Esophagus squamous epithelium (tissue), 5 donors: Measurements from ENCODE around the gene NDRG2. TPM values are rescaled to one million over a fixed set of nuclear protein-coding genes. Genes with fewer than 3 reads are reported as not detected.

Source experiments
- DNase-seq: peaks from one replicate; lab custom pipeline; 2025; lab: John Stamatoyannopoulos, UW
- H3K27ac ChIP-seq, 4 donors: fragments of 200-600 bp; sonication (generic); one replicate each; pipeline ENCODE4 v1.5.1; 2016 to 2019; ENCODE audit warnings: mild to moderate bottlenecking in 1 of 4
- H3K27me3 ChIP-seq, 4 donors: fragments of 200-600 bp; sonication (generic); 1 replicate in 3 of 4; 2 replicates in 1 of 4; pipeline versions ENCODE4 v1.5.1 to v1.6.0; 2017 to 2021; ENCODE audit warnings: antibody characterized with exemption in 1 of 4
- H3K36me3 ChIP-seq, 3 donors: fragments of 200-600 bp; sonication (generic); one replicate each; pipeline ENCODE4 v1.5.1; 2016 to 2019
- H3K4me1 ChIP-seq, 3 donors: fragments of 200-600 bp; sonication (generic); one replicate each; pipeline ENCODE4 v1.5.1; 2017 to 2019
- H3K4me3 ChIP-seq, 4 donors: fragments of 200-600 bp; sonication (generic); 1 replicate in 3 of 4; 2 replicates in 1 of 4; pipeline ENCODE4 v1.5.1; 2016 to 2019; ENCODE audit warnings: mild to moderate bottlenecking in 2 of 4, moderate library complexity in 1 of 4
- H3K9me3 ChIP-seq, 3 donors: fragments of 200-600 bp; sonication (generic); one replicate each; pipeline ENCODE4 v1.5.1; 2016 to 2019
- POLR2A ChIP-seq, 4 donors: fragments of 450-650 bp; IDR thresholded peaks; one replicate each; pipeline ENCODE4 v1.6.1; 2017; ENCODE audit warnings: antibody characterized with exemption in 4 of 4, mild to moderate bottlenecking in 4 of 4, moderate library complexity in 3 of 4
- WGBS, 2 donors: methylation state at CpG; one replicate each; pipeline ENCODE4 v1.1.5; 2018; 5-methylcytosine and 5-hydroxymethylcytosine counted together
- intact Hi-C: fragments of 100-400 bp; cut with DNase I; formaldehyde crosslinking; loops from one replicate; pipeline ENCODE4 v1.15.0; 2022
- total RNA-seq, 4 donors: library from RNA; depleted of rRNA; stranded (reverse); fragments of >200 nt; gene quantifications; one replicate each; pipeline ENCODE4 v1.1.0, GENCODE V29; 2016
- TF ChIP-seq, protein P1 (sequence below), 6 experiments: fragments of 450-650 bp in 4 of 6; fragments of 200-600 bp in 2 of 6; sonication (generic) in 2 of 6; IDR thresholded peaks; one replicate each; pipeline ENCODE4 v1.5.1; 2016 to 2019; ENCODE audit warnings: antibody characterized with exemption in 6 of 6, mild to moderate bottlenecking in 4 of 6, moderate library complexity in 4 of 6
- donor health status: DM: yes; HTN: yes; CAD: no.

NDRG2 gene
- total RNA-seq, 4 donors from 2014 or later = 96.3 to 209 (median 142) TPM

- TF ChIP-seq, protein P1, sequence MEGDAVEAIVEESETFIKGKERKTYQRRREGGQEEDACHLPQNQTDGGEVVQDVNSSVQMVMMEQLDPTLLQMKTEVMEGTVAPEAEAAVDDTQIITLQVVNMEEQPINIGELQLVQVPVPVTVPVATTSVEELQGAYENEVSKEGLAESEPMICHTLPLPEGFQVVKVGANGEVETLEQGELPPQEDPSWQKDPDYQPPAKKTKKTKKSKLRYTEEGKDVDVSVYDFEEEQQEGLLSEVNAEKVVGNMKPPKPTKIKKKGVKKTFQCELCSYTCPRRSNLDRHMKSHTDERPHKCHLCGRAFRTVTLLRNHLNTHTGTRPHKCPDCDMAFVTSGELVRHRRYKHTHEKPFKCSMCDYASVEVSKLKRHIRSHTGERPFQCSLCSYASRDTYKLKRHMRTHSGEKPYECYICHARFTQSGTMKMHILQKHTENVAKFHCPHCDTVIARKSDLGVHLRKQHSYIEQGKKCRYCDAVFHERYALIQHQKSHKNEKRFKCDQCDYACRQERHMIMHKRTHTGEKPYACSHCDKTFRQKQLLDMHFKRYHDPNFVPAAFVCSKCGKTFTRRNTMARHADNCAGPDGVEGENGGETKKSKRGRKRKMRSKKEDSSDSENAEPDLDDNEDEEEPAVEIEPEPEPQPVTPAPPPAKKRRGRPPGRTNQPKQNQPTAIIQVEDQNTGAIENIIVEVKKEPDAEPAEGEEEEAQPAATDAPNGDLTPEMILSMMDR (IDR thresholded peaks at IDR 0.05) = no peak
- TF ChIP-seq POLR2A (IDR thresholded peaks at IDR 0.05) = no peak
- Histone ChIP-seq H3K27ac (no peak overlapping the region), H3K36me3 (no peaks in the 10 kb centered on the region), H3K4me1 (no peaks in the 10 kb centered on the region), H3K27me3 (no peaks in the 10 kb centered on the region), H3K9me3 (no peaks in the 10 kb centered on the region), H3K4me3 (no peak overlapping the region)
- intact Hi-C loops = no loop called here
- WGBS, 2 donors = 85 to 89% methylated on average over 14 to 20 of the region's 20 CpGs
- no peak for DNase-seq
These were observed 28.6 kb upstream of the NDRG2 start for GRCh38 chr14:21053184-21054122.

GRCh38 chr14:21050597-21050996 lies 25.7 kb upstream of the NDRG2 start:
- TF ChIP-seq, protein P1 (IDR thresholded peaks at IDR 0.05) = no peak
- no peak for TF ChIP-seq POLR2A (IDR thresholded peaks at IDR 0.05)
- H3K27ac ChIP-seq = no peak overlapping the region
- no peaks in the 10 kb centered on the region for H3K36me3 ChIP-seq
- intact Hi-C loops = no loop called here
- 69 to 73% methylated on average over 3 of the region's 3 CpGs for WGBS, 2 donors
- H3K9me3 ChIP-seq = no peaks in the 10 kb centered on the region
- H3K4me1 ChIP-seq = no peaks in the 10 kb centered on the region
- no peaks in the 10 kb centered on the region for H3K27me3 ChIP-seq
- no peak overlapping the region for H3K4me3 ChIP-seq
- DNase-seq = no peak

GRCh38 chr14:21049271-21049673 lies 24.4 kb upstream of the NDRG2 start:
- intact Hi-C loops = no loop called here
- no peak for DNase-seq
- Histone ChIP-seq H3K27ac (no peak overlapping the region), H3K27me3 (no peaks in the 10 kb centered on the region), H3K36me3 (no peaks in the 10 kb centered on the region), H3K4me1 (peaks cover 0 to 4% (median 0%) of the 10 kb centered on the region in 3 donors), H3K9me3 (no peaks in the 10 kb centered on the region), H3K4me3 (no peak overlapping the region)
- TF ChIP-seq POLR2A (IDR thresholded peaks at IDR 0.05) = no peak
- TF ChIP-seq, protein P1 (IDR thresholded peaks at IDR 0.05) = no peak
- WGBS, 2 donors = 64 to 65% methylated on average over 3 of the region's 3 CpGs

GRCh38 chr14:21048638-21049037 lies 23.8 kb upstream of the NDRG2 start:
- H3K4me1 ChIP-seq = peaks cover 0 to 10% (median 3%) of the 10 kb centered on the region in 3 donors
- H3K36me3 ChIP-seq = no peaks in the 10 kb centered on the region
- no peak for DNase-seq
- no peak overlapping the region for H3K27ac ChIP-seq
- H3K4me3 ChIP-seq = no peak overlapping the region
- WGBS, 2 donors = 65 to 77% methylated on average over 2 of the region's 2 CpGs
- no peaks in the 10 kb centered on the region for H3K9me3 ChIP-seq
- no peaks in the 10 kb centered on the region for H3K27me3 ChIP-seq
- intact Hi-C loops = no loop called here
- no peak for TF ChIP-seq POLR2A (IDR thresholded peaks at IDR 0.05)
- TF ChIP-seq, protein P1 (IDR thresholded peaks at IDR 0.05) = no peak

- intact Hi-C loops = no loop called here
- no peaks in the 10 kb centered on the region for H3K36me3 ChIP-seq
- TF ChIP-seq, protein P1 (IDR thresholded peaks at IDR 0.05) = no peak
- no peak for TF ChIP-seq POLR2A (IDR thresholded peaks at IDR 0.05)
- peaks cover 3 to 23% (median 12%) of the 10 kb centered on the region in 3 donors for H3K4me1 ChIP-seq
- H3K27ac ChIP-seq = no peak overlapping the region
- no peak overlapping the region for H3K4me3 ChIP-seq
- no peak for DNase-seq
- 50 to 56% methylated on average over 2 of the region's 2 CpGs for WGBS, 2 donors
- H3K9me3 ChIP-seq = no peaks in the 10 kb centered on the region
- H3K27me3 ChIP-seq = no peaks in the 10 kb centered on the region
These were observed 22.5 kb upstream of the NDRG2 start for GRCh38 chr14:21047378-21047781.
